Fibroblast of lung (primary cell): Measurements from ENCODE around the gene SPATA46. TPM values are rescaled to one million over a fixed set of nuclear protein-coding genes. Genes with fewer than 3 reads are reported as not detected.

Experiments
- DNase-seq, 2 donors: peaks; one replicate each; pipeline versions ENCODE4 v3.0.0 to v3.0.0-alpha.2; 2010; ENCODE audit warnings: low read depth in 2 of 2
- H2AFZ ChIP-seq: 2 replicates; pipeline ENCODE4 v1.5.1; 2012; ENCODE audit warnings: low read length, control low read depth, inconsistent platforms
- H3K27ac ChIP-seq: 2 replicates; pipeline ENCODE4 v1.5.1; 2011; ENCODE audit warnings: low read length, control low read depth; ENCODE audit not compliant: insufficient read depth
- H3K27me3 ChIP-seq: 2 replicates; pipeline ENCODE4 v1.5.1; 2011; ENCODE audit warnings: mild to moderate bottlenecking, low read length; ENCODE audit not compliant: control insufficient read depth, insufficient read depth
- H3K36me3 ChIP-seq: 2 replicates; pipeline ENCODE4 v1.5.1; 2011; ENCODE audit warnings: low read length; ENCODE audit not compliant: control insufficient read depth, insufficient read depth
- H3K4me1 ChIP-seq: 2 replicates; pipeline ENCODE4 v1.5.1; 2011; ENCODE audit warnings: low read length; ENCODE audit not compliant: control insufficient read depth, insufficient read depth; ENCODE audit errors: extremely low read depth
- H3K4me2 ChIP-seq: 2 replicates; pipeline ENCODE4 v1.5.1; 2011; ENCODE audit warnings: low read length, control low read depth; ENCODE audit not compliant: insufficient read depth; ENCODE audit errors: extremely low read depth
- H3K4me3 ChIP-seq, 4 experiments: fragments of 200-600 bp in 1 of 4; sonication (generic) in 1 of 4; replicated peaks in 1 of 4; 2 replicates each; pipeline ENCODE4 v1.5.1; 2011 to 2016; ENCODE audit warnings: low read length in 4 of 4, low read depth in 3 of 4, mild to moderate bottlenecking in 3 of 4, control low read depth in 2 of 4, inconsistent platforms in 1 of 4, mixed read lengths in 1 of 4; ENCODE audit not compliant: insufficient read depth in 1 of 4; ENCODE audit errors: control extremely low read depth in 1 of 4
- H3K79me2 ChIP-seq: 2 replicates; pipeline ENCODE4 v1.5.1; 2012; ENCODE audit warnings: mild to moderate bottlenecking, low read length, inconsistent platforms; ENCODE audit not compliant: control insufficient read depth, insufficient read depth
- H3K9ac ChIP-seq: 2 replicates; pipeline ENCODE4 v1.5.1; 2011; ENCODE audit warnings: mild to moderate bottlenecking, low read length, control low read depth; ENCODE audit not compliant: insufficient read depth
- H3K9me3 ChIP-seq: 2 replicates; pipeline ENCODE4 v1.5.1; 2012; ENCODE audit warnings: low read depth, low read length; ENCODE audit not compliant: control insufficient read depth, insufficient read depth
- H4K20me1 ChIP-seq: 2 replicates; pipeline ENCODE4 v1.5.1; 2011; ENCODE audit warnings: low read length; ENCODE audit not compliant: control insufficient read depth, insufficient read depth; ENCODE audit errors: extremely low read depth
- CTCF ChIP-seq, 2 donors: IDR thresholded peaks in 1 of 2; conservative IDR thresholded peaks in 1 of 2; 1 replicate in 1 of 2; 2 replicates in 1 of 2; pipeline ENCODE4 v1.5.1; 2011 to 2012; ENCODE audit warnings: low read length in 2 of 2, control low read depth in 1 of 2, inconsistent platforms in 1 of 2, low read depth in 1 of 2, mild to moderate bottlenecking in 1 of 2
- EZH2 ChIP-seq: IDR thresholded peaks from 2 replicates; pipeline ENCODE4 v1.5.1; 2012; ENCODE audit warnings: low read length, control low read depth, mild to moderate bottlenecking; ENCODE audit errors: missing control alignments
- polyA plus RNA-seq, 2 donors: library from polyadenylated mRNA; depleted of rRNA in 1 of 2; stranded (reverse) in 1 of 2; unstranded in 1 of 2; fragments of >200 nt; gene quantifications; 2 replicates each; pipeline ENCODE4 v1.2.1, GENCODE V29; 2011 to 2012; ENCODE audit warnings: missing spikeins in 1 of 2
- total RNA-seq: library from RNA; depleted of rRNA; stranded (reverse); fragments of >200 nt; gene quantifications from 2 replicates; pipeline ENCODE4 v1.2.1, GENCODE V29; 2014

SPATA46 gene
- total and polyA plus RNA-seq, 2 donors (not counting 1 experiment from before 2014, with no cell fraction given), result not detected

GRCh38 chr1:162388083-162388594 is 11.5 kb upstream of the SPATA46 start:
- no peak overlapping the region for H3K9ac ChIP-seq
- H3K27me3 ChIP-seq, result peaks cover 25% of the 10 kb centered on the region
- H3K36me3 ChIP-seq, result no peaks in the 10 kb centered on the region
- no peak overlapping the region for H2AFZ ChIP-seq
- H3K4me3 ChIP-seq, result no peak overlapping the region
- DNase-seq, result no peak
- H3K4me1 ChIP-seq, result no peaks in the 10 kb centered on the region
- no peaks in the 10 kb centered on the region for H3K79me2 ChIP-seq
- H3K27ac ChIP-seq, result no peak overlapping the region
- no peaks in the 10 kb centered on the region for H3K9me3 ChIP-seq
- H3K4me2 ChIP-seq, result no peak overlapping the region
- H4K20me1 ChIP-seq, result no peaks in the 10 kb centered on the region
- no peak for TF ChIP-seq CTCF (conservative IDR thresholded peaks at IDR 0.05 in 1 of 2, IDR thresholded peaks at IDR 0.05 in 1 of 2; ENCODE audit: low read depth in 1 of 2, low read length in 2 of 2)
- TF ChIP-seq EZH2, result no peak

GRCh38 chr1:162387226-162388082 is 10.8 kb upstream of the SPATA46 start:
- no peak for DNase-seq
- TF ChIP-seq EZH2, result no peak
- no peak for TF ChIP-seq CTCF (conservative IDR thresholded peaks at IDR 0.05 in 1 of 2, IDR thresholded peaks at IDR 0.05 in 1 of 2; ENCODE audit: low read depth in 1 of 2, low read length in 2 of 2)
- no peak overlapping the region for H3K4me2 ChIP-seq
- no peaks in the 10 kb centered on the region for H3K36me3 ChIP-seq
- H3K79me2 ChIP-seq, result no peaks in the 10 kb centered on the region
- H3K27ac ChIP-seq, result no peak overlapping the region
- H3K9ac ChIP-seq, result no peak overlapping the region
- H3K4me3 ChIP-seq, result no peak overlapping the region
- no peak overlapping the region for H2AFZ ChIP-seq
- H3K27me3 ChIP-seq, result peaks cover 28% of the 10 kb centered on the region
- no peaks in the 10 kb centered on the region for H3K9me3 ChIP-seq
- H3K4me1 ChIP-seq, result no peaks in the 10 kb centered on the region
- no peaks in the 10 kb centered on the region for H4K20me1 ChIP-seq

- Histone ChIP-seq H3K4me3 (no peak overlapping the region), H3K4me2 (no peak overlapping the region), H2AFZ (no peak overlapping the region), H3K79me2 (no peaks in the 10 kb centered on the region), H3K27ac (no peak overlapping the region), H3K9ac (no peak overlapping the region), H3K4me1 (no peaks in the 10 kb centered on the region), H3K27me3 (peaks cover 30% of the 10 kb centered on the region), H3K36me3 (no peaks in the 10 kb centered on the region), H4K20me1 (no peaks in the 10 kb centered on the region), H3K9me3 (no peaks in the 10 kb centered on the region)
- no peak for DNase-seq
- no peak for TF ChIP-seq EZH2
- TF ChIP-seq CTCF (conservative IDR thresholded peaks at IDR 0.05 in 1 of 2, IDR thresholded peaks at IDR 0.05 in 1 of 2; ENCODE audit: low read depth in 1 of 2, low read length in 2 of 2), result no peak
These were observed 9.9 kb upstream of the SPATA46 start for GRCh38 chr1:162386292-162387225.
